ENCODE results near the gene MSH3. TPM values are rescaled to one million over a fixed set of nuclear protein-coding genes. Genes with fewer than 3 reads are reported as not detected.
A peak's percentile ranks its signal among the peaks of the same experiment; 100 is the strongest.
"Not testable (repeated sequence)": the region's sequence is repeated elsewhere in the genome, so short reads cannot be mapped to it uniquely, and the experiment has no call there.

The MSH3 gene
- total RNA-seq, 1 experiment from 2014 or later = 21.9 TPM

- Mint-ChIP-seq H3K27ac (ENCODE audit: low read depth, unreplicated experiment) (no peak overlapping the region), H3K36me3 (ENCODE audit: insufficient read depth, unreplicated experiment) (peaks cover 31% of the 10 kb centered on the region), H3K4me3 (ENCODE audit: unreplicated experiment) (no peak overlapping the region), H3K4me1 (ENCODE audit: insufficient read depth, unreplicated experiment) (peaks cover 7% of the 10 kb centered on the region), H3K9me3 (ENCODE audit: unreplicated experiment) (no peaks in the 10 kb centered on the region), H3K27me3 (ENCODE audit: insufficient read depth, unreplicated experiment) (no peaks in the 10 kb centered on the region)
- ChIA-PET POLR2A (no interaction called here), CTCF (interaction anchor here (0.6 kb wide), 1 partner anchor 46 kb away, joined by 3 read pairs; no protein-coding TSS in a partner anchor)
- DNase-seq (ENCODE audit: unreplicated experiment) = no peak
- intact Hi-C loops (cut with micrococcal nuclease) = no loop called here
- no TSS peak for BruUV-seq (replicated peaks)
- TF ChIP-seq, protein P1, sequence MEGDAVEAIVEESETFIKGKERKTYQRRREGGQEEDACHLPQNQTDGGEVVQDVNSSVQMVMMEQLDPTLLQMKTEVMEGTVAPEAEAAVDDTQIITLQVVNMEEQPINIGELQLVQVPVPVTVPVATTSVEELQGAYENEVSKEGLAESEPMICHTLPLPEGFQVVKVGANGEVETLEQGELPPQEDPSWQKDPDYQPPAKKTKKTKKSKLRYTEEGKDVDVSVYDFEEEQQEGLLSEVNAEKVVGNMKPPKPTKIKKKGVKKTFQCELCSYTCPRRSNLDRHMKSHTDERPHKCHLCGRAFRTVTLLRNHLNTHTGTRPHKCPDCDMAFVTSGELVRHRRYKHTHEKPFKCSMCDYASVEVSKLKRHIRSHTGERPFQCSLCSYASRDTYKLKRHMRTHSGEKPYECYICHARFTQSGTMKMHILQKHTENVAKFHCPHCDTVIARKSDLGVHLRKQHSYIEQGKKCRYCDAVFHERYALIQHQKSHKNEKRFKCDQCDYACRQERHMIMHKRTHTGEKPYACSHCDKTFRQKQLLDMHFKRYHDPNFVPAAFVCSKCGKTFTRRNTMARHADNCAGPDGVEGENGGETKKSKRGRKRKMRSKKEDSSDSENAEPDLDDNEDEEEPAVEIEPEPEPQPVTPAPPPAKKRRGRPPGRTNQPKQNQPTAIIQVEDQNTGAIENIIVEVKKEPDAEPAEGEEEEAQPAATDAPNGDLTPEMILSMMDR (IDR thresholded peaks at IDR 0.05; ENCODE audit: unreplicated experiment) = no peak
Measured at GRCh38 chr5:80780761-80781285, 126.4 kb downstream of the MSH3 start.

DNA sequence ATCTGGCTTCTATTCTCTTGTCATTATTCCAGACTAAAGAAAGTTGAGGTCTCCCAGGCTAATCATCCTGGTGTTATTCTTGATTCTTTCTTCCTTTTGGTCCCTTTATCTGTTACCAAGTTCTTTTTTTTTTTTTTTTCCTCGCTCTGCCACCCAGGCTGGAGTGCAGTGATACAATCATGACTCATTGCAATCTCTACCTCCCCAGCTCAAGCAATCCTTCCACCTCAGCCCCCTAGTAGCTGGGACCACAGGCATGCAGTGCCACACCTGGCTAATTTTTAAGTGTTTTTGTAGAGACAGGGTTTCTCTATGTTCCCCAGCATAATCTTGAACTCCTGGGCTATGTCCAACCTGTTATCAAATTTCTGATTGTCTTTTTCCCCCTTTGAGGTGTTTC, 126.9 kb downstream of the MSH3 start:
- BruUV-seq (replicated peaks) = no TSS peak
- H3K4me1 Mint-ChIP-seq (ENCODE audit: insufficient read depth, unreplicated experiment) = peaks cover 7% of the 10 kb centered on the region
- H3K36me3 Mint-ChIP-seq (ENCODE audit: insufficient read depth, unreplicated experiment) = peaks cover 31% of the 10 kb centered on the region
- H3K4me3 Mint-ChIP-seq (ENCODE audit: unreplicated experiment) = no peak overlapping the region
- H3K27me3 Mint-ChIP-seq (ENCODE audit: insufficient read depth, unreplicated experiment) = no peaks in the 10 kb centered on the region
- no peak overlapping the region for H3K27ac Mint-ChIP-seq (ENCODE audit: low read depth, unreplicated experiment)
- POLR2A ChIA-PET = no interaction called here
- DNase-seq (ENCODE audit: unreplicated experiment) = peak; percentile 33
- TF ChIP-seq, protein P1 (IDR thresholded peaks at IDR 0.05; ENCODE audit: unreplicated experiment) = no peak
- CTCF ChIA-PET = interaction anchor here (0.6 kb wide), 1 partner anchor 46 kb away, joined by 3 read pairs; no protein-coding TSS in a partner anchor
- no peaks in the 10 kb centered on the region for H3K9me3 Mint-ChIP-seq (ENCODE audit: unreplicated experiment)
- intact Hi-C loops (cut with micrococcal nuclease) = no loop called here

GRCh38 chr5:80782626-80783025, 128.2 kb downstream of the MSH3 start:
- intact Hi-C loops (cut with micrococcal nuclease) = no loop called here
- no peak overlapping the region for H3K4me3 Mint-ChIP-seq (ENCODE audit: unreplicated experiment)
- DNase-seq (ENCODE audit: unreplicated experiment) = no peak
- CTCF ChIA-PET = no interaction called here
- peaks cover 25% of the 10 kb centered on the region for H3K36me3 Mint-ChIP-seq (ENCODE audit: insufficient read depth, unreplicated experiment)
- peaks cover 7% of the 10 kb centered on the region for H3K4me1 Mint-ChIP-seq (ENCODE audit: insufficient read depth, unreplicated experiment)
- H3K9me3 Mint-ChIP-seq (ENCODE audit: unreplicated experiment) = no peaks in the 10 kb centered on the region
- H3K27ac Mint-ChIP-seq (ENCODE audit: low read depth, unreplicated experiment) = no peak overlapping the region
- BruUV-seq (replicated peaks) = no TSS peak
- TF ChIP-seq, protein P1 (IDR thresholded peaks at IDR 0.05; ENCODE audit: unreplicated experiment) = no peak
- POLR2A ChIA-PET = no interaction called here
- H3K27me3 Mint-ChIP-seq (ENCODE audit: insufficient read depth, unreplicated experiment) = no peaks in the 10 kb centered on the region

GRCh38 chr5:80783751-80784150, 129.3 kb downstream of the MSH3 start:
- BruUV-seq (replicated peaks); DNase-seq (ENCODE audit: unreplicated experiment); H3K4me1 Mint-ChIP-seq (ENCODE audit: insufficient read depth, unreplicated experiment); H3K27me3 Mint-ChIP-seq (ENCODE audit: insufficient read depth, unreplicated experiment); H3K4me3 Mint-ChIP-seq (ENCODE audit: unreplicated experiment); intact Hi-C loops (cut with micrococcal nuclease); H3K9me3 Mint-ChIP-seq (ENCODE audit: unreplicated experiment); H3K27ac Mint-ChIP-seq (ENCODE audit: low read depth, unreplicated experiment); POLR2A ChIA-PET; CTCF ChIA-PET: not testable (repeated sequence)
- peaks cover 24% of the 10 kb centered on the region for H3K36me3 Mint-ChIP-seq (ENCODE audit: insufficient read depth, unreplicated experiment)

- H3K36me3 Mint-ChIP-seq (ENCODE audit: insufficient read depth, unreplicated experiment) = peaks cover 21% of the 10 kb centered on the region
- H3K27ac Mint-ChIP-seq (ENCODE audit: low read depth, unreplicated experiment) = no peak overlapping the region
- H3K27me3 Mint-ChIP-seq (ENCODE audit: insufficient read depth, unreplicated experiment) = no peaks in the 10 kb centered on the region
- no TSS peak for BruUV-seq (replicated peaks)
- H3K4me1 Mint-ChIP-seq (ENCODE audit: insufficient read depth, unreplicated experiment) = peaks cover 7% of the 10 kb centered on the region
- no peaks in the 10 kb centered on the region for H3K9me3 Mint-ChIP-seq (ENCODE audit: unreplicated experiment)
- POLR2A ChIA-PET = no interaction called here
- no peak for DNase-seq (ENCODE audit: unreplicated experiment)
- CTCF ChIA-PET = no interaction called here
- TF ChIP-seq, protein P1 (IDR thresholded peaks at IDR 0.05; ENCODE audit: unreplicated experiment) = no peak
- no peak overlapping the region for H3K4me3 Mint-ChIP-seq (ENCODE audit: unreplicated experiment)
- intact Hi-C loops (cut with micrococcal nuclease) = no loop called here
Measured at GRCh38 chr5:80784451-80784850, 130.0 kb downstream of the MSH3 start.

- intact Hi-C loops (cut with micrococcal nuclease); H3K4me3 Mint-ChIP-seq (ENCODE audit: unreplicated experiment); H3K9me3 Mint-ChIP-seq (ENCODE audit: unreplicated experiment); BruUV-seq (replicated peaks); H3K4me1 Mint-ChIP-seq (ENCODE audit: insufficient read depth, unreplicated experiment); H3K27ac Mint-ChIP-seq (ENCODE audit: low read depth, unreplicated experiment); DNase-seq (ENCODE audit: unreplicated experiment); POLR2A ChIA-PET; H3K27me3 Mint-ChIP-seq (ENCODE audit: insufficient read depth, unreplicated experiment): not testable (repeated sequence)
- CTCF ChIA-PET = interaction anchor here (1.2 kb wide), 1 partner anchor 319 kb away, joined by 5 read pairs; no protein-coding TSS in a partner anchor
- peaks cover 42% of the 10 kb centered on the region for H3K36me3 Mint-ChIP-seq (ENCODE audit: insufficient read depth, unreplicated experiment)
Measured at GRCh38 chr5:80789319-80790016, 135.0 kb downstream of the MSH3 start.

Data from MCF 10A (cell line).